Left ventricle myocardium inferior (tissue), 1 donor: ENCODE measurements around the gene CELF4. TPM values are rescaled to one million over a fixed set of nuclear protein-coding genes. Genes with fewer than 3 reads are reported as not detected.

Source experiments
- DNase-seq: peaks from one replicate; pipeline ENCODE4 v3.0.0-alpha.2; 2020
- H3K27ac ChIP-seq: fragments of 200-600 bp; replicated peaks from 2 replicates; pipeline ENCODE4 v1.8.0; 2021
- H3K27me3 ChIP-seq: fragments of 200-600 bp; 2 replicates; pipeline ENCODE4 v1.8.0; 2021; ENCODE audit warnings: low read depth
- H3K36me3 ChIP-seq: fragments of 200-600 bp; 2 replicates; pipeline ENCODE4 v1.8.0; 2021
- H3K4me1 ChIP-seq: fragments of 200-600 bp; 2 replicates; pipeline ENCODE4 v1.8.0; 2021
- H3K4me3 ChIP-seq: fragments of 200-600 bp; 2 replicates; pipeline ENCODE4 v1.8.0; 2021; ENCODE audit warnings: mild to moderate bottlenecking, moderate library complexity
- H3K9me3 ChIP-seq: fragments of 200-600 bp; replicated peaks from 2 replicates; pipeline ENCODE4 v1.8.0; 2021
- CTCF ChIP-seq: fragments of 200-600 bp; IDR thresholded peaks from 2 replicates; pipeline ENCODE4 v1.8.0; 2021; ENCODE audit warnings: antibody characterized with exemption, mild to moderate bottlenecking, borderline replicate concordance
- intact Hi-C: fragments of 100-400 bp; cut with micrococcal nuclease; formaldehyde crosslinking; loops from one replicate; pipeline ENCODE4 v1.11.0; 2022
- total RNA-seq: library from RNA; stranded (reverse); fragmentation: NEBNext Ultra II Directional; extraction: Animal tissue kit (Norgen Biotek cat#: 25700); gene quantifications from one replicate; pipeline ENCODE4 v1.2.1, GENCODE V29; 2021
- donor health status: DM: no; HTN: yes; CAD: no; lungs with severe emphysema.

Gene CELF4
- total RNA-seq, 1 donor from 2014 or later: 0.60 TPM

DNA sequence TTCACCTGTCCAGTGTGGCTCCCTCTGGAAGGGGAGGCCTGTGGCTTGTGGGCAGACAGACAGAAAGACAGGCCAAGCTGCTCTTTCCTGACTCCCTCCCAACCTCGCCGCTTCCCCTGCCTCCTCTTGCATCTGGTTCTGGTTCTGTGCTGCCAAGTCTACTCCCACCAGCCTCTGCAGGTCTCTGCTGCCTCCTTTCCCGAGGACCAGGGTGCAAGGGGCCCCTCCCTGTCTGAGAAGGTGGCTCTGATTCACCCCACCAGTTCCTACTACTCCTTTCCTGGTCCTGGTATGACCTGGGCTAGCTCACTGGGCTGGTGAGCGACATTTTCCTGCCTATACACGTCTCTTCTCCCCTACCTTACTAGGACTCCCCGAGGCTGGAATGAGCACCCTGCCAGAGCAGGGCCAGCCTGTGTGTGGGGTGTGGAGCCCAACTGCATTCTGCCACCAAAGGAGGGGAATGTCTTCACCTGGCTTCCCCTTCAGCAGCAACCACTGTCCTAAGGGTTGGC is 238.5 kb downstream of the CELF4 start:
- Histone ChIP-seq H3K4me1 (no peaks in the 10 kb centered on the region), H3K27ac (no peak overlapping the region), H3K9me3 (no peaks in the 10 kb centered on the region), H3K4me3 (no peak overlapping the region), H3K27me3 (peaks cover 52% of the 10 kb centered on the region), H3K36me3 (no peaks in the 10 kb centered on the region)
- TF ChIP-seq CTCF: no peak
- DNase-seq: no peak
- intact Hi-C loops: no loop called here

DNA sequence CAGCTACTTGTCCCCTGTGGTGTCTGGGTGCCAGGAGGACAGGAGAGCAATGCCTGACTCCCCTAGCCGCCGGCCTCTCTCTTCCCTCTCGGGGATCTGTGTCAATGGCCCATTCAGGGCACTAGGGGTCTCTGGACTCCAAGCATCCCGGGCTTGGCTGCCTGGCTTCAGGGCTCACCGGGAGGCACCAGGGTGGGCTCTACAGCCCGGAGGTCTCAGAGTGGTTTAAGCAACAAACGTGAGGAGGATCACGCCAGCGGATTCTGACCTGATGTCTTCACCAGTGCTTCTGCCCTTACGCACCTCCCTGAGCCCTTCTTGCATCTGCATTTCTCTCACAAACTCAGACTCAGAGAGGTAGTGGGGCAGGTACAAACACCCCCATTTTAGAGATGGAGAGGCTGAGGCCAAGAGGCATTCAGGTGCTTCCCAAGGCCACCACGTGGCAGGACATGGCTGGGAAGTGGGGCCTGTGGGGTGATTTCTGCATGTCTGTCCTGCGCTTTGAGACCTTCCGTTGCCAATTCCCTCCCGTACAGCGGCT is 243.0 kb downstream of the CELF4 start:
- Histone ChIP-seq H3K36me3 (no peaks in the 10 kb centered on the region), H3K4me3 (no peak overlapping the region), H3K9me3 (no peaks in the 10 kb centered on the region), H3K27me3 (peaks cover 62% of the 10 kb centered on the region), H3K4me1 (no peaks in the 10 kb centered on the region), H3K27ac (no peak overlapping the region)
- intact Hi-C loops: no loop called here
- peak; percentile 78 for TF ChIP-seq CTCF
- DNase-seq: no peak

- H3K4me1 ChIP-seq: no peaks in the 10 kb centered on the region
- H3K4me3 ChIP-seq: no peak overlapping the region
- no peaks in the 10 kb centered on the region for H3K36me3 ChIP-seq
- intact Hi-C loops: no loop called here
- no peak for DNase-seq
- H3K27ac ChIP-seq: no peak overlapping the region
- no peaks in the 10 kb centered on the region for H3K9me3 ChIP-seq
- peaks cover 62% of the 10 kb centered on the region for H3K27me3 ChIP-seq
- no peak for TF ChIP-seq CTCF
These were observed 243.8 kb downstream of the CELF4 start for GRCh38 chr18:37321582-37322491.

DNA sequence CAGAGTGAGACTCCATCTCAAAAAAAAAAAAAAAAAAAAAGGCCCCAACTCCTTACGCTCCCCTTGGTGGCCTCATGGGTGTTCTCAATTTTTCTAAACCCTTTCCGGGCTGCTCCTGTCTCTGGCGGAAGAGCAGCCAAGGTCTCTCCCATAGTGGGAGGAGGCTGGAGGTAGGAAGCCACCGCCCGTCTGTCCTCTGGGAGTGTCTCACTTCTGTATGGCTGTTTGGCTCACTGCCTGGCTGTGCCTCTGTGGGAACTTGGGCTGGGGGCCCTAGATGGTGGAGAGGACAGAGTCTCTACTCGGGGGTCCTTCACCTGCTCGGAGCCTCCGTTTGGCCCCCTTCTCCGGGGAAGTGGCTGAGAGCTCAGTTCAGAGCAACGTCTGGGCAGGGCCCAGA is 245.3 kb downstream of the CELF4 start:
- no peak for DNase-seq
- Histone ChIP-seq H3K27me3 (peaks cover 52% of the 10 kb centered on the region), H3K27ac (no peak overlapping the region), H3K36me3 (no peaks in the 10 kb centered on the region), H3K4me1 (no peaks in the 10 kb centered on the region), H3K9me3 (no peaks in the 10 kb centered on the region), H3K4me3 (no peak overlapping the region)
- intact Hi-C loops: no loop called here
- TF ChIP-seq CTCF: no peak

- Histone ChIP-seq H3K27ac (no peak overlapping the region), H3K27me3 (peaks cover 40% of the 10 kb centered on the region), H3K36me3 (no peaks in the 10 kb centered on the region), H3K9me3 (no peaks in the 10 kb centered on the region), H3K4me3 (no peak overlapping the region), H3K4me1 (no peaks in the 10 kb centered on the region)
- DNase-seq: no peak
- no peak for TF ChIP-seq CTCF
- intact Hi-C loops: no loop called here
These were observed 246.9 kb downstream of the CELF4 start for GRCh38 chr18:37318360-37319355.
